GM19238 (cell line): ENCODE results near the gene SIDT2.
"Not testable (repeated sequence)": the region's sequence is repeated elsewhere in the genome, so short reads cannot be mapped to it uniquely, and the experiment has no call there.

Experiments used
- DNase-seq: peaks from one replicate; pipeline ENCODE4 v3.0.0; 2011; ENCODE audit warnings: low spot score; ENCODE audit not compliant: insufficient read length

SIDT2 gene

GRCh38 chr11:117202386-117203068, 24.0 kb downstream of the SIDT2 start:
- no peak for DNase-seq

GRCh38 chr11:117203069-117203407, 24.5 kb downstream of the SIDT2 start:
- DNase-seq = no peak

- no peak for DNase-seq
Observed at GRCh38 chr11:117204283-117205080, 25.9 kb downstream of the SIDT2 start.

- no peak for DNase-seq
Observed at GRCh38 chr11:117205211-117205818, 26.8 kb downstream of the SIDT2 start.

GRCh38 chr11:117206111-117206510, 27.6 kb downstream of the SIDT2 start:
- not testable (repeated sequence) for DNase-seq

GRCh38 chr11:117206859-117207258, 28.3 kb downstream of the SIDT2 start:
- DNase-seq = not testable (repeated sequence)

GRCh38 chr11:117207481-117207880, 28.9 kb downstream of the SIDT2 start:
- DNase-seq = not testable (repeated sequence)

GRCh38 chr11:117208710-117209109, 30.2 kb downstream of the SIDT2 start:
- DNase-seq = not testable (repeated sequence)

GRCh38 chr11:117209351-117210125, 31.0 kb downstream of the SIDT2 start:
- DNase-seq = not testable (repeated sequence)

GRCh38 chr11:117210620-117211019, 32.1 kb downstream of the SIDT2 start:
- no peak for DNase-seq

GRCh38 chr11:117212697-117213355, 34.3 kb downstream of the SIDT2 start:
- DNase-seq = no peak

GRCh38 chr11:117214404-117215110, 36.0 kb downstream of the SIDT2 start:
- no peak for DNase-seq

- no peak for DNase-seq
Observed at GRCh38 chr11:117217141-117218084, 38.9 kb downstream of the SIDT2 start.

- DNase-seq = no peak
Observed at GRCh38 chr11:117218133-117218915, 39.8 kb downstream of the SIDT2 start.

- no peak for DNase-seq
Observed at GRCh38 chr11:117219001-117219400, 40.5 kb downstream of the SIDT2 start.

GRCh38 chr11:117219455-117219854, 40.9 kb downstream of the SIDT2 start:
- DNase-seq = no peak

GRCh38 chr11:117219995-117220394, 41.5 kb downstream of the SIDT2 start:
- no peak for DNase-seq

GRCh38 chr11:117220568-117220967, 42.0 kb downstream of the SIDT2 start:
- DNase-seq = no peak
